ENCODE results near the gene ZNF853.

The ZNF853 gene

DNA sequence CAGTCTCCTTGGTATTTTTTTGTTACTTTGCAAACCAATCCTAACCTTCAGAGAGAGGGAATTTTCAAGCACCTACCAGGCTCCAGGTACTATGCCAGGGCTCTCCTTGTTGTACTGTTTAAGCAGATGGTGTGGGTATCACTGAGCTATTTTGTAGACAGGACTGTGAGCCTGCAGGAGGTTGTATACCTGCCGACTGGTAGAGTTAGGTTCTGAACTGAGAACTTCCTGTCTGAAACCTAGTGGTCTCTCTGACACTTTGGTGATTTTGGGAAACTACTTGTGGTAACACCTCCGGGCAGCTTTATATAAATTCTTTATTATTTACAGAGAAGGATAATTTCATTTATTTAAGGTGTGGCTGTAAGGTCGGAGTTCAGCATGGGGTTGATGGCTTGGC lies 4.6 kb downstream of the ZNF853 start:
- TF ChIP-seq, protein P1, sequence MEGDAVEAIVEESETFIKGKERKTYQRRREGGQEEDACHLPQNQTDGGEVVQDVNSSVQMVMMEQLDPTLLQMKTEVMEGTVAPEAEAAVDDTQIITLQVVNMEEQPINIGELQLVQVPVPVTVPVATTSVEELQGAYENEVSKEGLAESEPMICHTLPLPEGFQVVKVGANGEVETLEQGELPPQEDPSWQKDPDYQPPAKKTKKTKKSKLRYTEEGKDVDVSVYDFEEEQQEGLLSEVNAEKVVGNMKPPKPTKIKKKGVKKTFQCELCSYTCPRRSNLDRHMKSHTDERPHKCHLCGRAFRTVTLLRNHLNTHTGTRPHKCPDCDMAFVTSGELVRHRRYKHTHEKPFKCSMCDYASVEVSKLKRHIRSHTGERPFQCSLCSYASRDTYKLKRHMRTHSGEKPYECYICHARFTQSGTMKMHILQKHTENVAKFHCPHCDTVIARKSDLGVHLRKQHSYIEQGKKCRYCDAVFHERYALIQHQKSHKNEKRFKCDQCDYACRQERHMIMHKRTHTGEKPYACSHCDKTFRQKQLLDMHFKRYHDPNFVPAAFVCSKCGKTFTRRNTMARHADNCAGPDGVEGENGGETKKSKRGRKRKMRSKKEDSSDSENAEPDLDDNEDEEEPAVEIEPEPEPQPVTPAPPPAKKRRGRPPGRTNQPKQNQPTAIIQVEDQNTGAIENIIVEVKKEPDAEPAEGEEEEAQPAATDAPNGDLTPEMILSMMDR (IDR thresholded peaks at IDR 0.05; ENCODE audit: insufficient read depth, low read length, poor library complexity, severe bottlenecking) = no peak
- TF ChIP-seq EZH2phosphoT487 (conservative IDR thresholded peaks at IDR 0.05; ENCODE audit: low read length) = no peak
- H3K27me3 ChIP-seq (ENCODE audit: low read length) = no peaks in the 10 kb centered on the region
- no peaks in the 10 kb centered on the region for H3K79me2 ChIP-seq (ENCODE audit: insufficient read depth, low read length)
- no peak overlapping the region for H3K4me3 ChIP-seq (ENCODE audit: insufficient read depth, low read length, poor library complexity, severe bottlenecking)
- no peaks in the 10 kb centered on the region for H3K36me3 ChIP-seq (ENCODE audit: low read length)
- no peaks in the 10 kb centered on the region for H3K9me3 ChIP-seq (ENCODE audit: insufficient read depth, low read length)
- no peak overlapping the region for H3K4me2 ChIP-seq (ENCODE audit: low read depth, low read length, poor library complexity, severe bottlenecking)
- H2AFZ ChIP-seq (ENCODE audit: low read depth, low read length, severe bottlenecking) = no peak overlapping the region
- H3F3A ChIP-seq (ENCODE audit: insufficient read depth) = no peaks in the 10 kb centered on the region
- no peak overlapping the region for H3K27ac ChIP-seq (ENCODE audit: low read depth, low read length)
- H3K9ac ChIP-seq (ENCODE audit: low read length) = no peak overlapping the region
- no peaks in the 10 kb centered on the region for H4K20me1 ChIP-seq (ENCODE audit: low read depth, low read length)
- no peaks in the 10 kb centered on the region for H3K9me2 ChIP-seq (replicated peaks; ENCODE audit: insufficient read depth, low read length)

DNA sequence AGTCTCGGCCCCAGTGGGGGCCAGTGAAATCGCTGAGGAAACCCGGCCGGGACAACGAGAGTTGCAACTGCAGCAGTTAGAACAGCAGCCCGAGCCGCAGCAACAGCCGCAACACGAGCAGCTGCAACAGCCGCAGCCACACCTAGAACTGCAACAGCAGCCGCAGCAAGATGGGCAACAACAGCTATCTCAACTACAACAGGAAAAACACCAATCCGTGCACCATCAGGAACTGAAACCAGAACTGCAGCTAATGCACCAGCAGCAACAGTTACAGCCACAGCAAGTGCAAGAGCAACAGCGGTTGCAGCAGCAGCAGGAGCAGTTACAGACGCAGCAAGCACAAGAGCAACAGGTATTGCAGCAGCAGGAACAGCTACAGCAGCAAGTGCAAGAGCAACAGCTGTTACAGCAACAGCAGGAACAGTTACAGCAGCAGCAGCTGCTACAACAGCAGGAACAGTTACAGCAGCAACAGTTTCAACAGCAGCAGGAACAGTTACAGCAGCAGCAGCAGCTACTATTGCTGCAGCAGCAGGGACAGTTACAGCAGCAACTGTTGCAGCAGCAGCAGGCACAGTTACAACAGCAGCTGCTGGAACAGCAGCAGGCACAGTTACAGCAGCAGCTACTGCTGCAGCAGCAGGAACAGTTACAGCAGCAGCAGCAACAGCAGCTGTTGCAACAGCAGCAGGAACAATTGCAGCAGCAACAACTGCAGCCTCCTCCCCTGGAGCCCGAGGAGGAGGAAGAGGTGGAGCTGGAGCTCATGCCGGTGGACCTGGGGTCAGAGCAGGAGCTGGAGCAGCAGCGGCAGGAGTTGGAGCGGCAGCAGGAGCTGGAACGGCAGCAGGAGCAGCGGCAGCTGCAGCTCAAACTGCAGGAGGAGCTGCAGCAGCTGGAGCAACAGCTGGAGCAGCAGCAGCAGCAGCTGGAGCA lies 6.1 kb downstream of the ZNF853 start:
- H3F3A ChIP-seq (ENCODE audit: insufficient read depth) = no peaks in the 10 kb centered on the region
- no peaks in the 10 kb centered on the region for H3K27me3 ChIP-seq (ENCODE audit: low read length)
- H3K36me3 ChIP-seq (ENCODE audit: low read length) = no peaks in the 10 kb centered on the region
- no peak overlapping the region for H3K27ac ChIP-seq (ENCODE audit: low read depth, low read length)
- H3K9ac ChIP-seq (ENCODE audit: low read length) = no peak overlapping the region
- no peak overlapping the region for H3K4me2 ChIP-seq (ENCODE audit: low read depth, low read length, poor library complexity, severe bottlenecking)
- no peaks in the 10 kb centered on the region for H3K9me3 ChIP-seq (ENCODE audit: insufficient read depth, low read length)
- no peak overlapping the region for H2AFZ ChIP-seq (ENCODE audit: low read depth, low read length, severe bottlenecking)
- H3K9me2 ChIP-seq (replicated peaks; ENCODE audit: insufficient read depth, low read length) = no peaks in the 10 kb centered on the region
- TF ChIP-seq, protein P1 (IDR thresholded peaks at IDR 0.05; ENCODE audit: insufficient read depth, low read length, poor library complexity, severe bottlenecking) = no peak
- no peak for TF ChIP-seq EZH2phosphoT487 (conservative IDR thresholded peaks at IDR 0.05; ENCODE audit: low read length)
- no peaks in the 10 kb centered on the region for H3K79me2 ChIP-seq (ENCODE audit: insufficient read depth, low read length)
- no peak overlapping the region for H3K4me3 ChIP-seq (ENCODE audit: insufficient read depth, low read length, poor library complexity, severe bottlenecking)
- no peaks in the 10 kb centered on the region for H4K20me1 ChIP-seq (ENCODE audit: low read depth, low read length)

DNA sequence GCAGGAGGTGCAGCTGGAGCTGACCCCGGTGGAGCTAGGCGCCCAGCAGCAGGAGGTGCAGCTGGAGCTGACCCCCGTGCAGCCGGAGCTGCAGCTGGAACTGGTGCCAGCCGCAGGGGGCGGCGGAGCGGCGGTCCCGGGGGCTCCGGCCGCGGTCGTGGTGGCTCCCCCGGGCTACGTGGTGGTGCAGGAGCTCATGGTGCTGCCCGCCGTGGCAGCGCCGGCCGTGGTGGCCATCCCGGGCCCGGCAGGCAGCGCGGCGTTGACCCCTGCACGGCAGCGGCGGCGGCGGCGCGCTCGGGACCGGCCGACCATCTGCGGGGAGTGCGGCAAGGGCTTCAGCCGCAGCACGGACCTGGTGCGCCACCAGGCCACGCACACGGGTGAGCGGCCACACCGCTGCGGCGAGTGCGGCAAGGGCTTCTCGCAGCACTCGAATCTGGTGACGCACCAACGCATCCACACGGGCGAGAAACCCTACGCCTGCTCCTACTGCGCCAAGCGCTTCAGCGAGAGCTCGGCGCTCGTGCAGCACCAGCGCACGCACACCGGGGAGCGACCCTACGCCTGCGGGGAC lies 6.8 kb downstream of the ZNF853 start:
- H3K9ac ChIP-seq (ENCODE audit: low read length) = no peak overlapping the region
- H3K9me2 ChIP-seq (replicated peaks; ENCODE audit: insufficient read depth, low read length) = no peaks in the 10 kb centered on the region
- H4K20me1 ChIP-seq (ENCODE audit: low read depth, low read length) = no peaks in the 10 kb centered on the region
- no peak overlapping the region for H3K4me2 ChIP-seq (ENCODE audit: low read depth, low read length, poor library complexity, severe bottlenecking)
- H3F3A ChIP-seq (ENCODE audit: insufficient read depth) = no peaks in the 10 kb centered on the region
- no peaks in the 10 kb centered on the region for H3K27me3 ChIP-seq (ENCODE audit: low read length)
- H3K27ac ChIP-seq (ENCODE audit: low read depth, low read length) = no peak overlapping the region
- TF ChIP-seq EZH2phosphoT487 (conservative IDR thresholded peaks at IDR 0.05; ENCODE audit: low read length) = no peak
- TF ChIP-seq, protein P1 (IDR thresholded peaks at IDR 0.05; ENCODE audit: insufficient read depth, low read length, poor library complexity, severe bottlenecking) = no peak
- H2AFZ ChIP-seq (ENCODE audit: low read depth, low read length, severe bottlenecking) = no peak overlapping the region
- no peak overlapping the region for H3K4me3 ChIP-seq (ENCODE audit: insufficient read depth, low read length, poor library complexity, severe bottlenecking)
- H3K79me2 ChIP-seq (ENCODE audit: insufficient read depth, low read length) = no peaks in the 10 kb centered on the region
- no peaks in the 10 kb centered on the region for H3K36me3 ChIP-seq (ENCODE audit: low read length)
- H3K9me3 ChIP-seq (ENCODE audit: insufficient read depth, low read length) = no peaks in the 10 kb centered on the region
